Stimulated activated CD8-positive, alpha-beta memory T cell treated with anti-CD3 and anti-CD28 coated beads, Interleukin-4, amount 100 ng/mL, for 1 hour (primary cell): ENCODE results near the gene FLVCR2.
A peak's percentile ranks its signal among the peaks of the same experiment; 100 is the strongest.

Experiments
- DNase-seq, 2 donors: peaks; one replicate each; pipeline ENCODE4 v3.0.0-alpha.2; 2020; ENCODE audit warnings: low read depth in 2 of 2, low spot score in 1 of 2

Gene FLVCR2

DNA sequence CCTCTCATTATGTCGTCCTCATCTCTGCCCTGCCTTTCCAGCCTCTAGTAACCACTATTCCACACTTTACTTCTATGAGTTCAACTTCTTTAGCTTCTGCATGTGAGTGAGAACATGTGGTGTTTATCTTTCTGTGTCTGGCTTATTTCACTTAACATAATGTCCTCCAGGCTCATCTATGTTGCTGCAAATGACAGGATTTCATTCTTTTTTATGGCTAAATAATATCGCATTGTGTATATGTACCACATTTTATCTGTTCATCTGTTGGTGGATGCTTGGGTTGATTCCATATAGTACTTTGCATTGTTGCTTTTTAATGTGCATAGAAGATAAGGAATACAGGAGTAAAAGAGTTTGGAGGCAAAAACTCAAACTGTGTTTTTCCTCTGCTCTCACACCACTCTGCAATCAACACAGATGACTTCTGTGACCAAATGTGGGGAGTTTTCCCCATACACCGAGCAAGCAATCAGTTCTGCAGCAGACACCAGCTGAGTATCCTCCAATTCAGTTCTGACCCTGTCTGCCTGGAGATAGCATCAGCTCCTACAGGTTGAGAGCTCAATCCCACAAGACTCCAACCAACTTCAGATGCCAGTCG is 24.6 kb upstream of the FLVCR2 start:
- DNase-seq, result no peak

DNA sequence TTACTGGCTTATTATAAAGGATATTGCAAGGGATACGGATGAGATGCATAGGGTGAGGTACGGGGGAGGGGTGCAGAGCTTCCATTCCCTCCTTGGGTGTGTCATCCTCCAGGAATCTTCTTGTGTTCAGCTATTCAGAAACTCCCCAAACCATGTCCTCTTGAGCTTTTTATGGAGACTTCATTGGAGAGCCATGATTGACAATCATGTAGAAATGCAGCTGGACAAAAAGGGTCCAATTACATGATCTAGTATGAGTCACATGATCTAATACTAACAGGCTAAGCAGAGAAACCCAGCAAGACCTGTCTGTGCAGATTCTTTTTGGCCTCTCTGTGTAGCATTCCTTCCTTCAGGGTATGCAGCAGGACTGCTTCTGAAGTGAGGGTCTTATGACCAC is 23.9 kb upstream of the FLVCR2 start:
- no peak for DNase-seq

GRCh38 chr14:75558440-75558839 is 20.0 kb upstream of the FLVCR2 start:
- no peak for DNase-seq

DNA sequence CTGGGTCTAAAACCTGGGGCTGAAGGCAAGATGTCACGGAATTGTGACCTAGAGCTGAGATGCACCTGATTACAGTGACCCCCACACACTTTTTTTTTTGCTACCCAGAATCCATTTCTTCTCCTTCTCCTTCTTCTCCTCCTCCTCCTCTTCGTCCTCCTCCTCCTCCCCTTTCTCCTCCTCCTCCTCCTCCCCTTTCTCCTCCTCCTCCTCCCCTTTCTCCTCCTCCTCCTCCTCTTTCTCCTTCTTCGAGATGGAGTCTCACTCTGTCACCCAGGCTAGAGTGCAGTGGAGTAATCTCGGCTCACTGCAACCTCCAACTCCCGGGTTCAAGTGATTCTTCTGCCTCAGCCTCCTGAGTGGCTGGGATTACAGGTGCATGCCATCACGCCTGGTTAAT is 19.4 kb upstream of the FLVCR2 start:
- DNase-seq, result no peak

DNA sequence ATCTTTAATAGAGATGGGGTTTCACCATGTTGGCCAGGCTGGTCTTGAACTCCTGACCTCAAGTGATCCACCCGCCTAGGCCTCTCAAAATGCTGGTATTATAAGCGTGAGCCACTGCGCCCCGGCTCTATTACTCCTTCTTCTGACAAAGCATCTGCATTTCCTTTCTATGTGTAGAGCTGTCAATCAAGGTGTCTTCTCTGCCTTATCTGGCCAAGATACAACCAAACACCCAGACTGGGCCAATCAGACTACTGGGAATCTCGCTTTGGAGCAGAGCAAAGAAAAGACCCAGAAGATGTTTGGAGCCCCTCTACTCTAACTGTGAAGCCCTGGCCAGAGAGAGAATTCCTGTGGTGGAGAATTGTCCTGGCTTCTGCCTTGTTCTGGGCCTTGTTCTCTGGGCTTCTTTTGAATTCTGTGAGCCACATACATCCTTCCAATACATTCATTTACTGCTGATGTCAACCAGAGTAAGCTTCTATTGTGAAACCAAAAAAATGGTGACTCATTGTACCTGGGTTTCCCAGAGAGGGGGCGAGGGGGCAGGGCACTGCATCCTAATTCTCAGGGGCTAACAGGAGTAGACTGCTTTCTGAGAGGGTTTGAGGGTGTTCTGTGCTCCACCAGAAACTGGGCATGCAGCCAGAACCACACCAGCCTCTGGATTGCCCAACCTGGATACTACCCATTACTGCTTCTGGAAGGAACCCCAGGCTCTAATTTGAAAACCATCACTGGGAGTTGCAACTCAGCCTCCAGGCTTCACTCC is 18.8 kb upstream of the FLVCR2 start:
- DNase-seq, result no peak

- DNase-seq, result no peak
Measured at GRCh38 chr14:75561013-75561432, 17.4 kb upstream of the FLVCR2 start.

GRCh38 chr14:75562089-75562488 is 16.3 kb upstream of the FLVCR2 start:
- no peak for DNase-seq

DNA sequence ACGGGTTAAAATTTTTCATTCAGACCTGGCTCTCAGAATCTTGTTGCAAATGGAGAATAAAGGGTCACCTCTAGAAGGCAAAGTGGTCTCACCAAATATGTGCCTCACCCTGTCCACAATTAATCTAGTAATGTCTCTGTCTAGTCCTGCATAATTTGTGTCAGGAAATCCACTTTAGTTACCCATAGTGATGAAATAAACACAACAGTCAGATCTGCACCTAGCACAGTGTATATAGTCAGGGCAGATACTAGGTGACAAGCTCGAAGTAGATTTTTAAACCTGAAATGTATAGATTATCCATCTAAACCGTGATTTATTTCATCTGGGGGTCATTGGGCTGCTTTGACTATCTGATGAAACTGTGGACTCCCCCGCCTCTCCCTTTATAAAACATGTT is 15.9 kb upstream of the FLVCR2 start:
- DNase-seq, result no peak

DNA sequence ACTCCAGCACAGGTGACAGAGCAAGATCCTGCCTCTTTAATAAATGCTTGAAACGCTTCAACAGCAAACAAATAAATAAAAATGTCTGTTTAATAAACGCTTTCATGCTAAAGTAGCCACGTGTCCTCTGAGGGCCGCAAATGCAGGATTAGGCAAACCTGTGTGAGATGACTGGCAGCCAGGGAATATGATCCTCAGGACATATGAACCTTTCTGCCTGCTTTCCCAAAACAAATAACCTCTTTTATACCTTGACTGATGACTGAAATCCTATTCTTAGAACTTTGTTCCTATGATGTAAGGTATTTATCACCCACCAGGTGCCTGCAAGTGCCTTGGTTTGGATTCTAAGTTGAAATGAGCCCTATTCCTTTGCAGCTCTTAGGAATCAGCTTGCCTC is 14.5 kb upstream of the FLVCR2 start:
- no peak for DNase-seq

DNA sequence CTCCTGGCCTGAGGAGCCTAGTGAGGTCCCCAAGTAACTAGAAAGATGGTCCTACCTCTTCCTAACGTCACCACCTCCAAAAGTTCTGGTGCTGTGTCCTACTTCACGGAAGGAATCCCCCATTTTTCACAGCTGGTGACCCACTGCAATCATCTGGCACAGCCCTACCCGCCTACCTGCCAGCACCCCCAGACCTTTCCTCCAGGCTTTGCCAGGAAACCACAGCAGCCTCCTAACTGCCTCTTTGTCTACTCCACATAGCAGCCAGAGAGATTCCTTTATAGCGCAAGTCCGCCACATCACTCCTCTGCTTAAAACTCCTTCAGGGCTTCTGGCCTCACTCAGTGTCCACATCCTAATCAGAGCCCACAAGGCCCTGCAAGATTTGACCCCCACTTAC is 13.4 kb upstream of the FLVCR2 start:
- no peak for DNase-seq

DNA sequence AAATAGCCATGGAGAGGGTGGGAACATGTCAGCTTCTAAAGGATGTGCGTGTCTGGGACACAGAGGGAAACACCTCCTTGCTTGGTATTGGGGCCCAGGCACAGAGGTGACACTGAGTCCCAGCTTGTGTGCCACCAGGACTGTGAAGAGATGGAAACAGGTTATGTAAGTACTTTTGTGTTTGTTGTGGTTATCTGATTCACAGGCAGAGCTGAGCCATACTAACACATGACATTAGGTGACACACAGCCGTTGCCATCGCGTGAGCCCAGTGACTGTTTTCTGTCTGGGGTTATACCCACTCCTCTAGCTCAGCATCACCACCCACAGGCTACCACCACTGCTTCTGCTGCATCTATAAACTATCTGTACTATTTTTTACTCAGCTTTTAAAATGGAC is 12.1 kb upstream of the FLVCR2 start:
- DNase-seq, result peak in 1 of 2 donors; percentile 14

DNA sequence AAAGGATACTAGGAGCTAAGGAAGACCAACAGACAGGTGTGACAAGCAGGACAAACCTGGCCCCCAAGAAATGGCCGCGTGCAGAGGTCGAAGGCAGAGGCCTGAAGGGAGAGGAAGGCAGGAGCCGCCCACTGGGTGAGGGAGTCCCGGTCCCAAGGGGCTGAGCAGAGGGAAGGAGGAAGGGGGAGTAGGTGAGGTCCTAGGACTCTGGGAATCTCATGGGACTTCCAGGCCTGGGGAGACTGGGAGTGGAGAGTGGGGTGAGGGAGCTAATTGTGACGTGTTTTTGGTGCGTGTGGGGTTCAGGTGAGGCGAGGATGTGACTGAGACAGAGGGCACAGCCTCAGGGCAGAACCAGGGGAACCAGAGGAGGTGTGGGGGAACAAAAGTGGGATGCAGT is 11.7 kb upstream of the FLVCR2 start:
- DNase-seq, result no peak

DNA sequence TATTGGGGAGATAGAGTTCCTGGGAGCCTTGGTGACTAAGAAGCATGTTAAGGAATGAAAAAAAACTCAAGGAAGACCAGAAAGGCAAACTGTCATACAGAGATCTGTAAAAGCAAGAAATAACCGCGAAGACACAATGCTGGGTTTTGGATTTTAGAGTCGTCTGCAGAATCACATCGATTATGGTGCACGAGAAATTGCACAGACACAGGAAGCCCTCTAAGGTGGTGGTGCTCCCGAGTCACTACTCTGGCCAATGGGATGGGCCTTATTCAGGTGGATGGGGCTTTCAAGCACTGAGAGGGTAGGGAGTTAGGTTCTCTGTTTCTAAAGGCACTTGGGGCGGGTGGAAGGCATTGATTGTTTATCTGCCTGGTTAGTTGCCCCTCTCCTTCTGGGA is 10.3 kb upstream of the FLVCR2 start:
- DNase-seq, result no peak

GRCh38 chr14:75568791-75569190 is 9.6 kb upstream of the FLVCR2 start:
- no peak for DNase-seq

DNA sequence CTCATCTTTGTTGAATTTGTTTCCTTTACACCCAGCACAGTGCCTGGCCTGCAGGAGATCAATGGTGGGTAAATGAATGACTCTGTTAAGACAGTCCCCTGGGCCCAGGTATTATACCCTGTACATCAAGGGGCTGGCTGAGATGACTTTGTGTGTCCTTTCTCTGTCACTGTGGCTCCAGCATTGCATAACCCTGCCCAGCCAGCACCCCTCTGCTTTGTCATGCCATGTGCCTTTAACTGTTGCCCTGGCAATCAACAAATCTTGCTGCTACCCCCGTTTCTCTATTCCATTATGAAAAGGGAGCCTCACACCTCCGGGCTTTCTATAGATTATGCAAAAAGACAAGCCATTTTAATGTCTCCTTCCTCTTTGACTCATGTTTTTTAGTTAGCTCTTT is 7.6 kb upstream of the FLVCR2 start:
- DNase-seq, result no peak

GRCh38 chr14:75572104-75572503 is 6.3 kb upstream of the FLVCR2 start:
- DNase-seq, result no peak

- DNase-seq, result no peak
Measured at GRCh38 chr14:75577090-75577489, 1.3 kb upstream of the FLVCR2 start.

DNA sequence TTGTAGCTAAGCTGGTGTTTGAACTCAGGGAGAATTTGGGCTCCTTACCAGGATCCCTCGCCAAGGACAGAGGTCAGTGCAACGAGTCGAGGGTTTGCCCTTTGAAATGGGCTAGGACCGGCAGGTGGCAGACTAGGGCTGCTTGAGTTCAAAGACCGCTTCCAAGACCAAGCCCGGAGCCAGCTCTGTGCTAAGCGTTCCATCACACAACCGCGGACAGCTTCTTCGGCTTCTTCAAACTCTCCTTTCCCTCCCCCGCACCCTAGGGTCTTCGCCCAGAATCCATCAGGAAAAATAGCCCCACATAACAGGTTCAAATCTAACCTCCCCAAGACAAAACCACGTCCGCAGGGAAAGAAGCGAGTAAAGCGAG is 705 bp upstream of the FLVCR2 start:
- DNase-seq, result peak; percentile 30 to 49

DNA sequence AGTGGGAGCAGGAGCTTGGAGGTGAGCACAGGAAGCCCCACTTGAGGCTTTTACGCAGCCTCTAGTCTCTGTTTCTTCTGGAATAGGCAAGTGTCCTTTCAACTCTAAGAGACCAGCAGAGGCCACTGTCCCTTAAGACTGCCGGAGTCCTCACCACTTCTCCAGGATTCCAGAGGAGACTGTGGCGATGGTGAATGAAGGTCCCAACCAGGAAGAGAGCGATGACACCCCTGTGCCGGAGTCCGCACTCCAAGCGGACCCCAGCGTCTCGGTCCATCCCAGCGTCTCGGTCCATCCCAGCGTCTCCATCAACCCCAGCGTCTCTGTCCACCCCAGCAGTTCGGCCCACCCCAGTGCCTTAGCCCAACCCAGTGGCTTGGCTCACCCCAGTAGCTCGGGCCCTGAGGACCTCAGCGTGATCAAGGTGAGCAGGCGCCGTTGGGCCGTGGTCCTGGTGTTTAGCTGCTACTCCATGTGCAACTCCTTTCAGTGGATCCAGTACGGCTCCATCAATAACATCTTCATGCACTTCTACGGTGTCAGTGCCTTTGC is 442 bp downstream of the FLVCR2 start:
- no peak for DNase-seq

- DNase-seq, result no peak
Measured at GRCh38 chr14:75579338-75579864, 981 bp downstream of the FLVCR2 start.

DNA sequence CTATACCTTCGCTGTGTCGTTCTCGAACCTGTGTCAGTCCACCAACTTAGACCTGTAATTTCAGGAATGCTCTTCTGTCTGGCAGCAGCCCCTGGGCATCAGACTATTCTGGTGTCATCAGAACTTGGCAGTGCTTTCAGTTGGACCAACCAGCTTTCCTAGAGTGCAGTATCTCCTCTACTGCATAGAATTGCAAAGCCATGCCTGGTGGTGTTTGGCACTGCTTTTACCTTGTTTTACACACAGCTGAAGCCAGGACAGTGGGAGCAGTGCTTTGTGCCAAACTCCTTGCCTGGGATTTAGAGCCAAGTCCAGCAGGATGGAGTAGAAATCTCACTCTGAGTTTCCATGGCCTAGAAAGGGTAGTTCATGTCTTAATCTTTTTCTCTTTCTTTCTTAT is 1.5 kb downstream of the FLVCR2 start:
- no peak for DNase-seq

- DNase-seq, result no peak
Measured at GRCh38 chr14:75587388-75587787, 9.0 kb downstream of the FLVCR2 start.

DNA sequence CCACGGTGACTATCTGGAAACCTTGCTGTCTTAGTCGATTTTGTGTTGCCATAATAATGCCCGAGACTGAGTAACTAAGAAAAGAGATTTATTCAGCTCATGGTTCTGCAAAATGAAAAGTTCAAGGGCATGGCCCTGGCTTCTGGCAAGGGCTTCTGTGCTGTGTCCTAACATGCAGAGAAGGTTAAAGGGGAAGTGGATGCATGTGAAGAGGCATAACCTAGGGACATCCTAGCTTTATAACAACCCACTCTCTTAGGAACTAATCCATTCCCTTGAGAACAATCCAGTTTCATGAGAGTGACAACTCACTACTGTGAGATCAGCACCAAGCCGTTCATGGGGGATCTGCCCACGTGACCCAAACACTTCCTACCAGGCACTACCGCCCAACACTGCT is 11.5 kb downstream of the FLVCR2 start:
- no peak for DNase-seq
